Loucy (cell line): ENCODE data around the gene ATP1A4.
A peak's percentile ranks its signal among the peaks of the same experiment; 100 is the strongest.

Source experiments
- EZH2phosphoT487 ChIP-seq: fragments of 200-600 bp; IDR thresholded peaks from 2 replicates; pipeline ENCODE4 v1.6.1; 2018; ENCODE audit warnings: antibody characterized with exemption, mild to moderate bottlenecking, moderate library complexity, borderline replicate concordance
- TF ChIP-seq, protein P1 (sequence below): fragments of 200-600 bp; sonication (generic); conservative IDR thresholded peaks from 2 replicates; pipeline ENCODE4 v1.5.1; 2014; ENCODE audit warnings: mild to moderate bottlenecking, antibody characterized with exemption, low read length

DNA sequence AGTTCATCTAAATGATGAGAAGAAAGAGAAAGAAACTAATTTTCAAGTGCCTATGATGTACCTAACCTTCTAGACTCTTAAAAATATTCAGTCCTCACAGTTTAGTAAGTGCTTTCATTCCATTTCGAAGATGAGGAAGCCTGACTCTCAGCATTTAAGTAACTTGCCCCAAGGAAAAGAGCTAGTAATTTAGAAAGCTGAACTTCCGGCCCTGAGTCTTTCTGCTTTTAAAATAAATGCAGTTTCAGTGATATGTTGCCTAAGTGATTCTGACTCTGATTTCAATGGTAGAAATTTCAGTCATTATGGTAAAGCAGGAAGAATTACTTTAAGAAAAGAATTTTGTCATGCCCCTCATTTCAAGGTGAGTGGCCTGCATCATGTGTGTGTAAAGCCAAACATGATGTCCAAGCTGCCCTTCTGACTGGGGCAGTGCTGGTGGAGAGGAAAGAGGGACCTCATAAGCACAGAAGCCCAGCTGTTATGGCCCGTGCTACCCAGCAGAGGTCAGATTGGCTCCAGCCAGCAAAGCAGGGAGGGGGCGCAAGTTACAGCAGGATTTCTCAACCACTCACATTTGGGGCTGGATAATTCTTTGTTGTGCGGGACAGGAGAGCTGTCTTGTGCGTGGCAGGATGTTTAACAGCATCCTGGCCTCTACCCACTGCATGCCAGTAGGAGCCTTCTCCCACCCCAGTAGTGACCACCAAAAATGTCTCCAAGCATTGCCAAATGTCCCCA lies 10.7 kb downstream of the ATP1A4 start:
- no peak for TF ChIP-seq EZH2phosphoT487
- TF ChIP-seq, protein P1, sequence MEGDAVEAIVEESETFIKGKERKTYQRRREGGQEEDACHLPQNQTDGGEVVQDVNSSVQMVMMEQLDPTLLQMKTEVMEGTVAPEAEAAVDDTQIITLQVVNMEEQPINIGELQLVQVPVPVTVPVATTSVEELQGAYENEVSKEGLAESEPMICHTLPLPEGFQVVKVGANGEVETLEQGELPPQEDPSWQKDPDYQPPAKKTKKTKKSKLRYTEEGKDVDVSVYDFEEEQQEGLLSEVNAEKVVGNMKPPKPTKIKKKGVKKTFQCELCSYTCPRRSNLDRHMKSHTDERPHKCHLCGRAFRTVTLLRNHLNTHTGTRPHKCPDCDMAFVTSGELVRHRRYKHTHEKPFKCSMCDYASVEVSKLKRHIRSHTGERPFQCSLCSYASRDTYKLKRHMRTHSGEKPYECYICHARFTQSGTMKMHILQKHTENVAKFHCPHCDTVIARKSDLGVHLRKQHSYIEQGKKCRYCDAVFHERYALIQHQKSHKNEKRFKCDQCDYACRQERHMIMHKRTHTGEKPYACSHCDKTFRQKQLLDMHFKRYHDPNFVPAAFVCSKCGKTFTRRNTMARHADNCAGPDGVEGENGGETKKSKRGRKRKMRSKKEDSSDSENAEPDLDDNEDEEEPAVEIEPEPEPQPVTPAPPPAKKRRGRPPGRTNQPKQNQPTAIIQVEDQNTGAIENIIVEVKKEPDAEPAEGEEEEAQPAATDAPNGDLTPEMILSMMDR, result peak; percentile 75
